ENCODE results near the gene PRKCE.

PRKCE gene

DNA sequence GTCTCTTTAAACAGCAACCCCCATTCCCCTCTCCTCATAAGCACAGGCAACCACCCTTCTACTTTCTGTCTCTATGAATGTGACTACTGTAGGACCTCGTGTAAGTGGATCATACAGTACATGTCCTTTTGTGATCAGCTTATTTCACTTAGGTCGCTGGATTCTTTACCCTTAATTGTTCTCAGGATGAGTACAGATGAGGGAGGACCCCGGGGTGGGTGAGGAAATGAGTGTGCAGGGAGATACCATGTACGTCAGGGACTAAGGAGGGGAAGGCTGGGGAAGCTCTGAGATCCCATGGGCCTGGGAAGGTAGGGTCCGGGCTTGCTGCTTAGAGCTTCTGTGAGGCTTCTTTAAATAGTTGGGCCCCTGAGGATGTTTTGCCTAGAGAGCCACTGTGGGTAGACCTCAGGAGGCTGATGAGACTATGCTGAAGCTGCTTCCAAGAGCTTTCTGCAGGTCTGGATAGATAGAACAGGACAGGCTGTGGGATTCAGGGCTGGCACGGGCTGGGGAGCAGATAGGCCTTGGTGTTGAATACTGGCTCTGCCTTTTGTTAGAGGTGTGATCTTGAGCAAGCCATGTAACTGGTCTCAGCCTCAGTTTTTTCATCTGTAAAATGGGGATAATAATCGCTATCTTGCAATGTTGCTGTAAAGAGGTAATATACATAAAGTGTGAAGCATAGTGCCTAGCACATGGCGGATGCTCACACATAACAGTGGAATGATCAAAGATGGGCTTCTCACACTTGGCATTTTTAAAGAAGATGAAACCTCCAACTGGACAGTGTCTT is 155.3 kb downstream of the PRKCE start:
- DNase-seq (ENCODE audit: low read depth, low spot score): no peak

- DNase-seq (ENCODE audit: low read depth, low spot score): no peak
Measured at GRCh38 chr2:45808294-45808800, 156.9 kb downstream of the PRKCE start.

DNA sequence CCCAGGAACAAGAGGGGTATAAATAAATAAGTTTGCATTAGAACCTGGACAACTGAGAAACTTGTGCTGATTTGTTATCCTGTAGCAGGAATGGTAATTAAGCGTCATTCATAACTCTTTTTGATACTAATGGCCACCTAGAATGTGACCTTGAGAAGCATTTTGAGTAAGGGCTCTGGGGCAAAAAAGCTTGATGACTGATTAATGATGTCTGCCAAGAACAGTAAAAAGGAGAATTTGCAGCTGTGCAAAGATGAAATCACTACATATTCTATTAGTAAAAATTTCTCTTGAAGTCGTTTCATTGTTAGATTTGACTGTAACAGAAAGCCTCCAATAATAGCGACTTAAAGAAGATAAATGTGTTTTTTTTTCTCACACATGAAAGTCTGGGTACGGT is 157.7 kb downstream of the PRKCE start:
- DNase-seq (ENCODE audit: low read depth, low spot score): no peak

- DNase-seq (ENCODE audit: low read depth, low spot score): no peak
Measured at GRCh38 chr2:45812011-45812500, 160.6 kb downstream of the PRKCE start.

DNA sequence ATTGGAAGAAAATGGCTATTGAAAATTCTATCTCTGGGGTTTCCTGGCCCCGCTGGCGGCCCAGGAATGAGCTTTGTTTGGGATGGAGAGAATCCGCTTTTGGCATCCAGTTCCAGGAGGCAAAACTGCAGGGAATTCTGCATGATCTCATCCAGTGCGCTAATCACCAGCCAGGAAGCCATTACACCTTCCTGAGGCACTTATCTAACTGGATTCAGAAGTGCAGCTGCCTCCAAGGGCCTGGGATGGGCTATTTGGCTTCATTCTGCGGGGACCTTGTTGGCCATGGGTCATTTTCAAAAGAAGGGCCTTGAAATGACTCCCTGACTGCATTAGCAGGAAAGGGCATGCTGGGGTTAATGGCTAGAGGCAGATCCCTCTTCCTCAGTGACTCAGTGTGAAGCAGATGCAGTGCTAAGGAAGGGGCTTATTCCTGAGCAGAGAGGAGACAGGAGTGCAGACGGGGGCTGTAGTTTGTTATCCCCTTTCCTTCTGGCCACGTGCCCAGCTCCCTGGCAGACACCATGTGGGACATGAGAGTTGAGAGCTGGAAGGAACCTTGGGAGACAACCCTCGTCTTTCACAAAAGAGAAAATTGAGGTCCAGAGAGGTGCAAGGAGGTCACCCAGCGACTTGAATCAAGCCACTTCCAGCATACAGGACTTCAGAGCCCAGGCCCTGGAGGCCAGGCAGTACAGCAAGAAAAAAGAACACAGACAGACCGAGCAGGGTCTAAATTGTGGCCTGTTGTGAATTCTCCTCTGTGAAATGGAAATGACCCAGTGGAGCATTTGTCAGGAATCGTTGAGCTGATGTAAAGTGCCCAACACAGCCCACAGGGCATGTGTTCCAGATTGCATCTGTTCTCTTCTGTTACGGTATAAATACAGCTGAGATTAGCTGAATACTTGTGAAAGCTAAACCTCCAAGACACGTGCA is 161.8 kb downstream of the PRKCE start:
- DNase-seq (ENCODE audit: low read depth, low spot score): no peak

- DNase-seq (ENCODE audit: low read depth, low spot score): no peak
Measured at GRCh38 chr2:45814488-45814887, 163.0 kb downstream of the PRKCE start.

- DNase-seq (ENCODE audit: low read depth, low spot score): no peak
Measured at GRCh38 chr2:45814951-45815621, 163.6 kb downstream of the PRKCE start.

DNA sequence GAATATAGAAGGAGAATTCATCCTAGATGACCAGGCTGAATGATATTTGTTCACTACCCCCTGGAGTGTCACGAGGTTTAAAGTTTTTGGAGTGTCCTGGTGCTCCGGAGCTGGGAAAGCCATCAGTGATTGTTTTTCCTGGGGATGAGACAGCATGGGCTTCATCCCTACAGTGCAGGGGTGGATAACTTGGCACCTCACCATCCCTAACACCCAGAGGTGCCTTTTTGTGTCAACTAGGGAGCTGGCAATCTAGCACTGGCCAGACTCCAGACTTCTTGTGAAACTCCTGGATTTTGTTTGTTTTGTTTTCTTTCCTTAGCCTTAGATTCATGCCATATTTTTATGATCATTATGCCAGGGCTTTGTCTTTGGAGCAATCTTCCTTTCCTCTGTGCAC is 164.8 kb downstream of the PRKCE start:
- no peak for DNase-seq (ENCODE audit: low read depth, low spot score)

- DNase-seq (ENCODE audit: low read depth, low spot score): no peak
Measured at GRCh38 chr2:45818591-45818990, 167.1 kb downstream of the PRKCE start.

- DNase-seq (ENCODE audit: low read depth, low spot score): no peak
Measured at GRCh38 chr2:45820048-45820447, 168.6 kb downstream of the PRKCE start.

GRCh38 chr2:45821558-45822271 is 170.2 kb downstream of the PRKCE start:
- no peak for DNase-seq (ENCODE audit: low read depth, low spot score)

- no peak for DNase-seq (ENCODE audit: low read depth, low spot score)
Measured at GRCh38 chr2:45822272-45822630, 170.8 kb downstream of the PRKCE start.

GRCh38 chr2:45823723-45824206 is 172.3 kb downstream of the PRKCE start:
- DNase-seq (ENCODE audit: low read depth, low spot score): no peak

DNA sequence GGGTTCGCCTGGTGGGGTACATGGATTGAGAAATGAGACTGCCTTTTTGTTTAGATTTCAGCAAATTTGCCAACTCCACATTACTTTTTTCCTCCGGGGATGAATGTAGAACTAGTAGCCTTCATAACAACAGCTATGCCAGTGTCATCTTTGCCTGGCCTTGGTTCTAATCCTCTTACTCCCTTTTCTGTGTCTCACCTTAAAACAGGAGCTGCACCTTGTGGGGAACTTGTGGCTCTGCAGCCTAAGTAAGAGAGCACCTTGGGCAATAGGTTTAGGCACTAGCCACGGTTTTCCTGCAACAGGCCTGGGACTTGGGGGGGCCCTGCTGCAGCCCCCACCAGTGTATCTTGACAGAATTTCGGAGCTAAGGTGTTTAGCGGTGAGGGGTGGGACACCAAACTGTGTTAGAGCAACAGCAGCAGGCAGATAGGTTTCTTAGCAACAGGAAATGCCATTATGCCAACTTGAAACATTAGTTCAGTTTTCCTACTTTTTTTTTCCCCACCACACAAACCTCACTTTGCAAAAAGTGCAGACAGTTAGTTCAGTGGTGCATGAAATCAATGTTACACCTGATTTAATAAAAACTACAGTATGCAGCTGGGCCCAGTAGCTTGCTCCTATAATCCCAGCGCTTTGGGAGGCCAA is 173.7 kb downstream of the PRKCE start:
- DNase-seq (ENCODE audit: low read depth, low spot score): no peak

DNA sequence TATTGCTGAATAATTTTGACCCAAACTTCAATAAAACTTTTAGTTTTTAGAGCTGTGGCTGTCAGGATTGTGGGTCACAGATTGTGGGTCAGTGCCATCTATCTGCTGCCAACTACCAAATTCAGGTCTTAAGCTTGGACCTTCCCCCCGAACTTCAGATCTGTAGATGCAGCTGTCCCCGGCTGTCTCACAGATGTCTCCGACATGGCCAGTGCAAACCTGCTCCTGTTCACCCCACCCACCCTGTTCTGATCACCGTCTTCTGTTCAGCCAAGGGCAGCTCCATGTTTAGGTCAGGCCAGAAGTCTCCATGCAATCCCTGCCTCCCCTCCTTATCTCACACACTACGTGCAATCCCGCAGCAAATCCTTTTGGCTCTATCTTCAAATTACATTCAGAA is 175.0 kb downstream of the PRKCE start:
- no peak for DNase-seq (ENCODE audit: low read depth, low spot score)

- DNase-seq (ENCODE audit: low read depth, low spot score): no peak
Measured at GRCh38 chr2:45826884-45827635, 175.6 kb downstream of the PRKCE start.

DNA sequence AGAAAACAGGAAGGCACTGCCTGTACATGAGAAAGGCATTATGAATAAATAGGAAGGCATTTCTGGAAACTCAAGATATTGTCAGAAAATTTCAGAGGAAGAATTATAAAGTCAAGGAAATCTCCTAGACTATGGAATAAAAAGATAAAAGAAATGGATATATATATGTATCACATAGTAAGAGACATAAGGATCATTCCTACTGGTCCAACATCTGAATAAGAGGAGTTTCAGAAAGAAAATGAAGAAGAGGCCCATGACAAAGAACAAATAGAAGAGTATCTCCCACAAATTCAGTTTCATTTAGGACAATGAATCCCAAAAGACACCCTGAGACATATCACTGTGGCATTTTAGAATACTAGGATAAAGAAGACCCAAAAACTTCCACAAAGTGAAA is 178.8 kb downstream of the PRKCE start:
- DNase-seq (ENCODE audit: low read depth, low spot score): no peak

GRCh38 chr2:45833301-45833967 is 182.0 kb downstream of the PRKCE start:
- no peak for DNase-seq (ENCODE audit: low read depth, low spot score)

DNA sequence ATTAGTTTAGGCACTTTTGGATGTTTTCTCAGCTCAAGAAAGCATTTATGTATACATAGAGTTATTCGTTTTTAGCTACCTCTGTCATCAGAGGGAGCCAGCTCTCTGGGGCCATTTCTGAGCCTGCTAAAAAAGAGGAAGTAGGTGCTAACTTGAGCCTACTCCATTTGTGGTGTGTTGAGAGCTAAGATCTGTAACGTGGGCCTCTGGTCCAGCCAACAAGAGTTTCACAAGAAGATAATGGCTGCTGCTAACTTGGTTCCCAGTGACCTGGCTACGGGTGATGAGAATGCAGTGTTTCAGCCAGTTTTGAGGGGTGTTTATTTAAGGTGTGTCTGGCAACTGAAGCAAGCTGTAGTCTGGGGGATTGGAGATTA is 182.5 kb downstream of the PRKCE start:
- no peak for DNase-seq (ENCODE audit: low read depth, low spot score)

All from activated CD4-positive, CD25-positive, alpha-beta regulatory T cell treated with anti-CD3 and anti-CD28 coated beads, Interleukin-2, amount 50 U/mL, for 16 hours (primary cell).